HG02759 (cell line): Measurements from ENCODE around the gene ELANE.

Experiments
- ATAC-seq: cut with Tn5 transposase; IDR thresholded peaks from one replicate; pipeline ENCODE4 v1.9.1; 2021; ENCODE audit warnings: mild to moderate bottlenecking, moderate library complexity; ENCODE audit not compliant: unreplicated experiment

ELANE gene

GRCh38 chr19:858868-859843 lies 7.1 kb downstream of the ELANE start, which contains the start of gene CFD:
TSS of gene CFD (plus strand) at chr19:859664. CDS start at chr19:859690, 26 bp downstream.
- ATAC-seq, result no peak

DNA sequence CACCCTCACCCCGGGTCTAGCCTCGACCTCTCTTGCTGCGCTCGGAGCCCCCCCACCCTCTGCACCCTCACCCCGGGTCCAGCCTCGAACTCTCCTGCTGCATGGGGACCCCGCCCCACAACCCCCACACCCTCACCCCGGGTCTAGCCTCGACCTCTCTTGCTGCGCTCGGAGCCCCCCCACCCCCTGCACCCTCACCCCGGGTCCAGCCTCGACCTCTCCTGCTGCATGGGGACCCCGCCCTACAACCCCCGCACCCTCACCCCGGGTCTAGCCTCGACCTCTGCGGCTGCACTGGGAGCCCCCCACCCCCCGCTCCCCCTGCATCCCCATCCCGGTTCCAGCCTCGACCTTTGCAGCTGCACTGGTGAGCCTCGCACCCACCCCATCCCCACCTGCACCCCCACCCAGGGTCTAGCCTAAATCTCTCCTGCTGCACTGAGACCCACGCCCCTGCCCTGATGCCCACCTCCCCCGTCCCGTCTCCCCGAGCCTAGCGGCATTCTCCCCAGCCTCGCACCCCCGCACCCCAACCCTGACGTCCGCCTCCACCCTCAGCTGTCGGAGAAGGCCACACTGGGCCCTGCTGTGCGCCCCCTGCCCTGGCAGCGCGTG lies 9.1 kb downstream of the ELANE start:
- no peak for ATAC-seq

DNA sequence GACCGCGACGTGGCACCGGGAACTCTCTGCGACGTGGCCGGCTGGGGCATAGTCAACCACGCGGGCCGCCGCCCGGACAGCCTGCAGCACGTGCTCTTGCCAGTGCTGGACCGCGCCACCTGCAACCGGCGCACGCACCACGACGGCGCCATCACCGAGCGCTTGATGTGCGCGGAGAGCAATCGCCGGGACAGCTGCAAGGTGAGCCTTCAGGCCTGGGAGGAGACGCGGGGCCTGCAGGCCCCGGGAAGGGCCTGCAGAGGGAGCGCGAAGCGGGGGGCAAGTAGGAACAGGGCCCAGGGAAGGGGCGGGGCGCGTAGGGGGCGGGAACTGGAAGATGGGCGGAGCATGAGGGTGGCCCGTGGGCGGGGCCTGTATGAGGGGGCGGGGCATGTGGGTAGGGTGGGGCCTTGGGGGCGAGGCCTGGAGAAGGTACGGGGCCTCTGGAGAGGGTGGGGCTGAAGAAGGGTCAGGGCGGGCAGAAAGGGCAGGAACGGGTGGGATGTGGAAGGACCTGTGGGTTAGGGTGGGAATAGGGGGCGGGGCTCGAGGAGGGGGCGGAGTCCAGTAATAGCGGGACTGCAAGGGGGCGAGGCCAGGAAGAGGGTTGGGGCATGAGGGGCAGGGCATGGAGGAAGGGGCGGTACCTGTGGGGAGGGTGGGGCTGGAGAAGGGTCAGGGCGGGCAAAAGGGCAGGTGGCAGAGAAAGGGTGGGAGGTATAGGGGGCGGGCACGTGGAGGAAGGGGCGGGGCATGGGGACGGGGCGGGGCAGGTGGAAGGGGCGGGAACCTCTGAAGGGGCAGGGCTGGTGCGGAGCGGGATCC lies 9.9 kb downstream of the ELANE start:
- ATAC-seq, result no peak

DNA sequence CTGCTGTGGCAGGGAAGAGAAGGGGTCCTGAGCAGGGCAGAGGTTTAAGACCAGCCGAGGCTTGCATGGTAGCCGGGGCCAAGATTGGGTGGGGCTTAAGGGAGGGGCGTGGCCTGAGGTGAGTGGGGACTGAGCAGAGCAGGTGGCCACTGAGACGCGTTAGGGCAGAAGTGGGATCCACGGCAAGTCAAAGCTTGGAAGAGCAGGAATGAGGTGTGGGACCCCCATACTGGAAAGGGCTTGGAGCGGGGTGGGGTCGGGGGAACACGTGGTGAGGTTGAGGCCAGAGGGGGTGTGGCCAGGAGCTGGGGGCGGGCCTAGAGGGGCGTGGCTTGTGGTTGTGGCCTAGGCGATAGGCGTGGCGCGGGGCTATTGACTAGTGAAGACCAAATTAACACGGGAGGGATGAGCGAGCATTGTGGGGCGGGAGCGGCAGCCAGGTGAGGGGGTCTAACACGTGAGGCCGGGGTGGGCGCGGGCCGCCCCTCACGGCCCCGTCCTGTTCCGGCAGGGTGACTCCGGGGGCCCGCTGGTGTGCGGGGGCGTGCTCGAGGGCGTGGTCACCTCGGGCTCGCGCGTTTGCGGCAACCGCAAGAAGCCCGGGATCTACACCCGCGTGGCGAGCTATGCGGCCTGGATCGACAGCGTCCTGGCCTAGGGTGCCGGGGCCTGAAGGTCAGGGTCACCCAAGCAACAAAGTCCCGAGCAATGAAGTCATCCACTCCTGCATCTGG lies 10.6 kb downstream of the ELANE start:
- no peak for ATAC-seq

GRCh38 chr19:863315-863620 lies 11.2 kb downstream of the ELANE start:
- no peak for ATAC-seq

- no peak for ATAC-seq
These were observed 14.7 kb downstream of the ELANE start for GRCh38 chr19:866769-867300.

- no peak for ATAC-seq
These were observed 15.2 kb downstream of the ELANE start for GRCh38 chr19:867301-867793.

DNA sequence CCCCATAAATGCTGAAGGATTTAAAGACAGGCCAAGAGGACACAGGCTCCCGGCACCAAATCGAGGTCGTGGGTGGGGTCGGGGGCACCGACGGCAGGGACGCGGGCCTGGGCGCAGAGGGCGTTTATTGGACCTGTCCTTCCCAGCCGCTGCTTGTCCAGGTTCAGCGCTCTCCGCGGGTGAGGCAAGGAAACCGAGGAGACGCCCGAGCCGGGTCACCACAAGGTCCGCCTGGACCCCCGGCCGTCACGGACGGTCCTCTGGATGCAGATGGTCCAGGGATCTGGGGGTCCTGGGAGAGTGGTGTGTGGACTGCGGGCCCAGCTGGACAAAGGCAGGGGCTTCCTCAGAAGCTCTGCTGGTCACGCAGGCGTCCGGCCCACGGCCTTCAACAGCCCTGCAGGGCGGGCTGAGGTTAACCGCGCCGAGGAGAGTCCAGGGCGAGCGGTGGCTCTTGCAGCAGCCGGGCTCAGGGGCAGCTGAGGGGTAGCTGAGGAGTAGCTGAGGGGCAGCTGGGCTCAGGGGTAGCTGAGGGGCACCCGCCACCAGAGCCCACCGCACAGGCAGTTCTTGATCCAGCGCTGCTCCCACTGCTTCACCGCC lies 15.9 kb downstream of the ELANE start:
- no peak for ATAC-seq

DNA sequence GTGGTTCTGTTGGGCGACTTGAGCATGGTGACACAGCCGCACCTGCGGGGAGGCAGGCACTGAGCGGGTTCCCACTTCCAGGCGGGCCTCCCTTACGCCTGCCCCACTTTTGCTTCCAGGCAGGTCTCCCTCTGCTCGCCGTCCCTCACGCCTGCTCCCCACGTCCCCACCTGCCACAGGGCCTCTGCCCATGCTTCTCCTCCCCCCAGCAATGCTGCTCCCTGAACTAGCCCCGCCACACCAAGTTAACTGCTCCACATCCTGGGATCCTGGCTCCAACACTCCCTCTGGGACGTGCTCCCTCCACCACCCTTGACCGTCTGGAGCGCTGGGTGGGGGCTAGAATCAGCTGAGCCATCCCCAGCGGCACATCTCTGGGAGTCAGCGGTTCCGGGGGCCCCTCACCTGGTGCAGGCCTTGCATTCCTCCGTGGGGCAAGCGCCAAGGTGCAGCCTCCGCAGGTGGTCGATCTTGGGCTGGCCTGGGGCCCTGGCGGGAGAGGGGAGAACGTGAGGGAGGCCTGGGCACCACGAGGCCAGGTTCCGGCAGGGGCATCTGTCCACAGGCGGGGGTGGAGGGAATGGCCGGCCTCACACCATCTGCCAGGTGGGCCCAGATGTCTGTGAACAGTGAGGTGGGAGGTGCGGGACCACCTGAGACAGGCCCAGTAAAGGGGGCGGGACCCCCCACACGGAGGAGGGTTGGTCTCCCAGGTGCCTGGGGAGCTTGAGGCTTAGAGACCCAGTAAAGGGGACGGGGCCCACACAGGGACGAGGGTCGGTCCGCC lies 16.5 kb downstream of the ELANE start:
- ATAC-seq, result no peak

GRCh38 chr19:869245-870177 lies 17.4 kb downstream of the ELANE start:
- no peak for ATAC-seq

DNA sequence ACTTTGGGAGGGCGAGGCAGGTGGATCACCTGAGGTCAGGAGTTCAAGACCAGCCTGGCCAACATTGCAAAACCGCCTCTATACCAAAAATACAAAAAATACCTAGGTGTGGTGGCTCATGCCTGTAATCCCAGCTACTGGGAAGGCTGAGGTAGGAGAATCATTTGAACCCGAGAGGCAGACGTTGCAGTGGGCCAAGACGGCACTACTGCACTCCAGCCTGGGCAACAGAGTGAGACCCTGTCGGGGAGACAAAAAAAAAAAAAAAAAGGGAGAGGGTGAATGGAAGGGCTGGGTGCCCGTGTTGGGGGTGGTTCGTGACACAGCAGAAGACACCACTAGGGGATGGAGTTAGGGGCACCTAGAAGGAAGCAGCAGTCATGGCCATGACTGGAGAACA lies 18.2 kb downstream of the ELANE start:
- ATAC-seq, result no peak

DNA sequence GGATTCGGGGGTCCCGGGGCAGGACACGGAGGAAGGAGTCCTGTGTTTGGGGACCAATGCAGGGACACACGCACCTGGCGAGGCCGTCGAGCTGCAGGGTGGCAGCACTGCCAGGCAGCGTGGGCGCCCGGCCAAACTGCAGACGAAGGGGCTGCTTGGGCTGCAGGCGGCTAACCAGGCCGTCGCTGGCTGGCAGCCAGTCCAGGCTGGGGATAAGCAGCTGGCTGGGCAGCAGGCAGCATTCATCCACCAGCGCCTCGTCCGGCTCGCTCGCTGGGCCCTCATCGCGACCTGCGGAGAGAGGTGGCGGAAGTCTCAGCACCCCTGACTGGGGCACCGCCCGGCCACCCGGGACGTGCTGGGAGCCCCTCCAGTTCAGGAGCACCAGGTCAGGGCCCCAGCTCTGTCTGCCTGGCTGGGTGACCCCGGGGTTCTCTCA lies 18.9 kb downstream of the ELANE start:
- ATAC-seq, result no peak

DNA sequence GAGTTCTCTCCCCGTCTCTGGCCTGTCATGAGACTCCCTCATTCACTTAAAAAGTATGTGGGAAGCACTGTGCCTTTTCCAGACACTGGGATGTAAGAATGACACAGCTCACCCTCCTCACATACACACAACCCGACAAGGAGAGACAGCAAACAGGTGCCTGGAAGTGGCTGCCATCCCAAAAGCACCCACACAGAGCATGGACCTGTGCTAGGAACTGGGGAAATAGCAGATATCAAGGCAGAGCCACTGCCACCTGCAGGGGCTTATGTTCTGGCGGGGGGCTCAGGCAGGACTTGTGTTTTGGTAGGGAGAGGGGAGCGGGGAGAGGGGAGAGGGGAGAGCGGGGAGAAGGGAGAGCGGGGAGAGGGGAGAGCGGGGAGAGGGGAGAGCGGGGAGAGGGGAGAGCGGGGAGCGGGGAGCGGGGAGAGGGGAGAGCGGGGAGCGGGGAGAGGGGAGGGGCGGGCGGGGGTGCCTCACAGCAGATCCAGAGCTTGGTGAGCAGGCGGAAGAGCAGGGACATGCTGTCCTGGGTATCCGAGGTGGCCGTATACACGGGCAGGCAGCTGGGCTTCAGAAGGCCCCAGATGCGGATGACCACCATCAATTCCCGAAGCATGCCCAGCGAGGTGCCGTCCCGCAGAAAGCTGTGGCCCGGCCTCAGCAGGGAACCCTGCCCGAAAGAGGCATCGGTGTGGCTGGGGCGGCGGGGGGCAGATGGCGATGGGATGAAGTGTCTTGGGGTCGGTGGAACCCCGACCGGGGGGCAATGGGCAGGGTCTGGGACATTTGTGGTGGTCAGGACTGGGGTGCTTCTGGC lies 19.6 kb downstream of the ELANE start:
- ATAC-seq, result no peak

DNA sequence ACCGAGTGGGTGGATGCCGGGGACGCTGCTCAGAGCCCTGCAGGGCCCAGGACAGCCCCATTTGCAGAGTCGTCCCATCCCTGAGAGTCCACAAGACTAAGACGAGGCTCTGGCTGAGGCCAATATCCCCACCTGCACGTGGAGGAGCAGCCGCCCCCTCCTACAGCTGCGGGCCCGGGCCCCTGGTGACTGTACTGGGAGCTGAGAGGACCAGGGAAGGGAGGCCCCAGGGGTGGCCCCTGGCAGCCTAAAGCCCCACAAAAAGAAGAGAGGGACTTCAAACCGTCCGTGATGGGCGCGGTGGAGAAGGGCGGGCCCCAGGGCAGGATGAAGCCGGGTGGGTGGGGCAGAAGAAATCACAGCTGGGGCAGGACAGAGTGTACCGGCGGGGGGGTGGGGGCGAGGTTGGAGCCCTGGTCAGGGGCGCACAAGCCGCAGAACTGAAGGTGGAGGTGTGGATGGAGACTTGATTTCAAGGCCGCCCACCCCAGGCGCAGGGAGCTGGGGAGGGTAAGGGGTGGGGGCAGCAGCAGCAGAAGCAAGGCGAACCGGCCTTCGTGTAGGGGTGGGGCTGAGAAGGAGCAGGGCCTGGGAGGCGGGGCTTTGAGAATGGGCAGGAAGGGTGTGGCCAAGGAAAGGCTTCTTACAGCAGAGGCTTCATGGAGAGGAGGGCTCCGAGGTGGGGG lies 20.3 kb downstream of the ELANE start:
- no peak for ATAC-seq

DNA sequence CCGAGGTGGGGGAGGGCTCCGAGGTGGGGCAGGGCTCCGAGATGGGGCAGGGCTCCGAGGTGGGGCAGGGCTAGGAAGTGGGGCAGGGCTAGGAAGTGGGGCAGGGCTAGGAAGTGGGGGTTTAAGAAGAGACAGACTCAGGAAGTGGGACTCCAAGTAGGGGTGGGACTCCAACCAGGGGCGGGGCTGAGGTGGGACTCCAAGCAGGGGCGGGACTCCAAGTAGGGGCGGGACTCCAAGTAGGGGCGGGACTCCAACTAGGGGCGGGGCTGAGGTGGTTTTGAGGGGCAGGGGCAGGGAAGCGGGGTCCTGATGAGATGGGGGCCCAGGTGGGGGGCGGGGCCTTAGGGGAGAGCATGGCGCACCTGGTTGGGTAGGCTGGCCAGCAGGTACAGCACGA lies 21.0 kb downstream of the ELANE start:
- no peak for ATAC-seq

GRCh38 chr19:873561-874041 lies 21.5 kb downstream of the ELANE start:
- no peak for ATAC-seq
